Neural crest cell (in vitro differentiated cells): ENCODE results near the gene LRRC8E. TPM values are rescaled to one million over a fixed set of nuclear protein-coding genes. Genes with fewer than 3 reads are reported as not detected.
"Not testable (repeated sequence)": the region's sequence is repeated elsewhere in the genome, so short reads cannot be mapped to it uniquely, and the experiment has no call there.

ENCODE experiments used
- DNase-seq: peaks from one replicate; pipeline ENCODE4 v3.0.0; 2021; ENCODE audit warnings: low read depth, mixed read lengths, low spot score
- H3K27ac Mint-ChIP-seq: one replicate; pipeline ENCODE4 v1.8.0; 2021; ENCODE audit warnings: mild to moderate bottlenecking, mixed read lengths; ENCODE audit not compliant: unreplicated experiment
- H3K27me3 Mint-ChIP-seq: 2 replicates; pipeline ENCODE4 v1.8.0; 2021; ENCODE audit warnings: low read depth, mild to moderate bottlenecking, mixed read lengths
- H3K36me3 Mint-ChIP-seq: 2 replicates; pipeline ENCODE4 v1.8.0; 2021; ENCODE audit warnings: low read depth, mild to moderate bottlenecking, mixed read lengths
- H3K4me1 Mint-ChIP-seq: 2 replicates; pipeline ENCODE4 v1.8.0; 2021; ENCODE audit warnings: mixed read lengths
- H3K4me3 Mint-ChIP-seq: one replicate; pipeline ENCODE4 v1.8.0; 2021; ENCODE audit warnings: mild to moderate bottlenecking, mixed read lengths
- H3K9me3 Mint-ChIP-seq: 2 replicates; pipeline ENCODE4 v1.8.0; 2021; ENCODE audit warnings: mixed read lengths
- CTCF ChIP-seq: fragments of 200-600 bp; sonication (generic); conservative IDR thresholded peaks from 2 replicates; pipeline ENCODE4 v1.5.0; 2021; ENCODE audit warnings: antibody characterized with exemption, mild to moderate bottlenecking
- total RNA-seq: library from RNA; stranded (reverse); gene quantifications from 2 replicates; pipeline ENCODE4 v1.2.1, GENCODE V29; 2021

LRRC8E gene
- total RNA-seq, 1 donor from 2014 or later, result 0.51 TPM

- Mint-ChIP-seq H3K9me3 (no peaks in the 10 kb centered on the region), H3K4me1 (peaks cover 19% of the 10 kb centered on the region), H3K4me3 (peak overlapping the region; percentile 73), H3K36me3 (no peaks in the 10 kb centered on the region), H3K27me3 (peaks cover 8% of the 10 kb centered on the region), H3K27ac (no peak overlapping the region)
- TF ChIP-seq CTCF, result no peak
- no peak for DNase-seq
These were observed 39.5 kb downstream of the LRRC8E start for GRCh38 chr19:7927605-7928333.

GRCh38 chr19:7928334-7928706, 40.0 kb downstream of the LRRC8E start:
- no peak for DNase-seq
- H3K27ac Mint-ChIP-seq, result no peak overlapping the region
- no peak for TF ChIP-seq CTCF
- H3K4me1 Mint-ChIP-seq, result peaks cover 19% of the 10 kb centered on the region
- H3K27me3 Mint-ChIP-seq, result peaks cover 8% of the 10 kb centered on the region
- H3K9me3 Mint-ChIP-seq, result no peaks in the 10 kb centered on the region
- peak overlapping the region; percentile 73 for H3K4me3 Mint-ChIP-seq
- no peaks in the 10 kb centered on the region for H3K36me3 Mint-ChIP-seq

GRCh38 chr19:7928741-7929701, 40.7 kb downstream of the LRRC8E start:
- peak; percentile 56 for TF ChIP-seq CTCF
- H3K4me1 Mint-ChIP-seq, result peaks cover 19% of the 10 kb centered on the region
- H3K27me3 Mint-ChIP-seq, result peaks cover 8% of the 10 kb centered on the region
- peak overlapping the region; percentile 12 for H3K27ac Mint-ChIP-seq
- H3K4me3 Mint-ChIP-seq, result peak overlapping the region; percentile 76
- DNase-seq, result peak; percentile 42
- H3K36me3 Mint-ChIP-seq, result no peaks in the 10 kb centered on the region
- H3K9me3 Mint-ChIP-seq, result no peaks in the 10 kb centered on the region

- not testable (repeated sequence) for H3K27ac Mint-ChIP-seq, H3K27me3 Mint-ChIP-seq, H3K9me3 Mint-ChIP-seq, DNase-seq, H3K36me3 Mint-ChIP-seq, H3K4me3 Mint-ChIP-seq
- peaks cover 16% of the 10 kb centered on the region for H3K4me1 Mint-ChIP-seq
These were observed 41.7 kb downstream of the LRRC8E start for GRCh38 chr19:7930030-7930429.

GRCh38 chr19:7930765-7931164, 42.5 kb downstream of the LRRC8E start:
- TF ChIP-seq CTCF, result no peak
- Mint-ChIP-seq H3K4me1 (peaks cover 16% of the 10 kb centered on the region), H3K9me3 (no peaks in the 10 kb centered on the region), H3K27ac (no peak overlapping the region), H3K36me3 (no peaks in the 10 kb centered on the region), H3K4me3 (peak overlapping the region; percentile 15), H3K27me3 (peaks cover 6% of the 10 kb centered on the region)
- no peak for DNase-seq
